BE2C (cell line): ENCODE measurements around the gene HSD17B1.
A peak's percentile ranks its signal among the peaks of the same experiment; 100 is the strongest.

Experiments
- DNase-seq: peaks from one replicate; pipeline ENCODE4 v3.0.0-alpha.2; 2020
- H3K27me3 ChIP-seq: fragments of 250-450 bp; sonication (Bioruptor Pico); 2 replicates; pipeline ENCODE4 v1.5.1; 2020; ENCODE audit warnings: mild to moderate bottlenecking
- H3K36me3 ChIP-seq: fragments of 250-450 bp; sonication (Bioruptor Pico); 2 replicates; pipeline ENCODE4 v1.5.1; 2020; ENCODE audit warnings: mild to moderate bottlenecking
- H3K4me1 ChIP-seq: fragments of 250-450 bp; sonication (Bioruptor Pico); 2 replicates; pipeline ENCODE4 v1.5.1; 2020
- H3K4me3 ChIP-seq: 2 replicates; pipeline ENCODE4 v1.5.1; 2011; ENCODE audit warnings: low read depth, low read length
- H3K9me3 ChIP-seq: fragments of 250-450 bp; sonication (Bioruptor Pico); 2 replicates; pipeline ENCODE4 v1.5.1; 2020
- CTCF ChIP-seq: IDR thresholded peaks from 2 replicates; pipeline ENCODE4 v1.5.1; 2012; ENCODE audit warnings: mild to moderate bottlenecking, low read depth, low read length

The HSD17B1 gene

GRCh38 chr17:42563143-42563509 lies 10.4 kb downstream of the HSD17B1 start:
- Histone ChIP-seq H3K4me1 (no peaks in the 10 kb centered on the region; the same call in none of the 2 replicates), H3K4me3 (peak overlapping the region; percentile 79), H3K36me3 (peaks cover 24% of the 10 kb centered on the region), H3K9me3 (no peaks in the 10 kb centered on the region), H3K27me3 (no peaks in the 10 kb centered on the region)
- no peak for TF ChIP-seq CTCF
- DNase-seq: no peak

GRCh38 chr17:42563543-42563942 lies 10.8 kb downstream of the HSD17B1 start:
- Histone ChIP-seq H3K9me3 (no peaks in the 10 kb centered on the region), H3K27me3 (no peaks in the 10 kb centered on the region), H3K36me3 (peaks cover 26% of the 10 kb centered on the region), H3K4me3 (peak overlapping the region; percentile 79), H3K4me1 (no peaks in the 10 kb centered on the region; the same call in none of the 2 replicates)
- peak; percentile 47 for DNase-seq
- TF ChIP-seq CTCF: no peak

GRCh38 chr17:42563950-42564349 lies 11.2 kb downstream of the HSD17B1 start:
- no peaks in the 10 kb centered on the region; the same call in none of the 2 replicates for H3K4me1 ChIP-seq
- H3K9me3 ChIP-seq: no peaks in the 10 kb centered on the region
- DNase-seq: no peak
- no peak for TF ChIP-seq CTCF
- H3K4me3 ChIP-seq: peak overlapping the region; percentile 79; the same call in 1 of the 2 replicates
- no peaks in the 10 kb centered on the region for H3K27me3 ChIP-seq
- H3K36me3 ChIP-seq: peaks cover 30% of the 10 kb centered on the region

GRCh38 chr17:42564815-42565522 lies 12.2 kb downstream of the HSD17B1 start:
- no peak for TF ChIP-seq CTCF
- H3K27me3 ChIP-seq: no peaks in the 10 kb centered on the region
- no peaks in the 10 kb centered on the region; the same call in none of the 2 replicates for H3K4me1 ChIP-seq
- H3K36me3 ChIP-seq: peaks cover 41% of the 10 kb centered on the region
- DNase-seq: no peak
- no peaks in the 10 kb centered on the region for H3K9me3 ChIP-seq
- no peak overlapping the region for H3K4me3 ChIP-seq

- Histone ChIP-seq H3K36me3 (peaks cover 45% of the 10 kb centered on the region), H3K9me3 (no peaks in the 10 kb centered on the region), H3K4me3 (no peak overlapping the region), H3K4me1 (no peaks in the 10 kb centered on the region; the same call in none of the 2 replicates), H3K27me3 (no peaks in the 10 kb centered on the region)
- no peak for TF ChIP-seq CTCF
- DNase-seq: no peak
These were observed 12.9 kb downstream of the HSD17B1 start for GRCh38 chr17:42565523-42566214.
